Muscle of leg (tissue), 11 donors: ENCODE data around the gene STK11. TPM values are rescaled to one million over a fixed set of nuclear protein-coding genes. Genes with fewer than 3 reads are reported as not detected.
A peak's percentile ranks its signal among the peaks of the same experiment; 100 is the strongest.
"Not testable (repeated sequence)": the region's sequence is repeated elsewhere in the genome, so short reads cannot be mapped to it uniquely, and the experiment has no call there.

ENCODE experiments used
- DNase-seq: peaks from one replicate; pipeline ENCODE4 v3.0.0; 2013
- H3K27ac ChIP-seq: one replicate; pipeline ENCODE4 v1.5.1; 2013; ENCODE audit warnings: mild to moderate bottlenecking, low read length, control low read depth
- H3K27me3 ChIP-seq: one replicate; pipeline ENCODE4 v1.6.1; 2013; ENCODE audit warnings: low read length; ENCODE audit not compliant: control insufficient read depth, insufficient read depth
- H3K36me3 ChIP-seq: one replicate; pipeline ENCODE4 v1.6.1; 2013; ENCODE audit warnings: low read length; ENCODE audit not compliant: control insufficient read depth, insufficient read depth
- H3K4me1 ChIP-seq: one replicate; pipeline ENCODE4 v1.6.1; 2013; ENCODE audit warnings: low read length; ENCODE audit not compliant: control insufficient read depth, insufficient read depth
- H3K4me3 ChIP-seq: one replicate; pipeline ENCODE4 v1.5.1; 2013; ENCODE audit warnings: low read length, control low read depth
- H3K9me3 ChIP-seq: replicated peaks from 2 replicates; pipeline ENCODE4 v1.6.1; 2013; ENCODE audit warnings: low read depth, low read length; ENCODE audit not compliant: control insufficient read depth
- WGBS: methylation state at CpG from one replicate; pipeline ENCODE4 v1.1.5; 2013; ENCODE audit warnings: missing lambda C conversion rate; ENCODE audit not compliant: insufficient coverage; 5-methylcytosine and 5-hydroxymethylcytosine counted together
- polyA plus RNA-seq, 8 donors: library from polyadenylated mRNA; unstranded; fragments of 120-200 nt; gene quantifications; one replicate each; pipeline versions ENCODE4 v1.2.1 to v1.2.3, GENCODE V29; 2013; ENCODE audit warnings: inconsistent platforms in 1 of 8, low replicate concordance in 1 of 8; ENCODE audit not compliant: insufficient read length in 8 of 8, insufficient read depth in 1 of 8
- total RNA-seq: library from RNA; stranded (reverse); fragments of 120-200 nt; gene quantifications from one replicate; pipeline ENCODE4 v1.2.4, GENCODE V29; 2013

The STK11 gene
- total and polyA plus RNA-seq, 9 donors, result 45.3 to 59.1 (median 56.6) TPM

DNA sequence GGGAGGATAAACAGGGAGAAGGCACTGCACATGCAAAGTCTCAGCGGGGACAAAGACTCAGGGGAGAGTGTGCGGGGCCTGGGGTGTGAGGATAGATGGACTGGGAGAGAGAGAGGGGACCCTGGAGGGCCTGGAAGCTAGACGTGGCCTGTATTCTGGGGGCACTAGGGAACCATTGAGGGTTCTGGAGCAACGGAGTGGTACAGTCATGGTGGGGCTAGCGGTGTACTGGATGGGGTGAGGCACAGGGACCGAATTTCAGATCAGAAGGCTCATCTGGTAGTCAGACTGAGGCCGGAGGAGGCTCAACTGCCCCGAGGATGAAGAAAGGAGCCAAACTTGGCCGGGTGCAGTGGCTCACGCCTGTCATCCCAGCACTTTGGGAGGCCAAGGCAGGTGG lies 23.5 kb upstream of the STK11 start:
- 82% methylated on average over 10 of the region's 10 CpGs for WGBS
- no peak for DNase-seq
- no peaks in the 10 kb centered on the region for H3K9me3 ChIP-seq
- H3K36me3 ChIP-seq, result no peaks in the 10 kb centered on the region
- no peaks in the 10 kb centered on the region for H3K27me3 ChIP-seq
- peaks cover 8% of the 10 kb centered on the region for H3K4me1 ChIP-seq
- H3K4me3 ChIP-seq, result no peak overlapping the region
- H3K27ac ChIP-seq, result no peak overlapping the region

- WGBS, result 60% methylated on average over 2 of the region's 11 CpGs
- Histone ChIP-seq H3K27ac (no peak overlapping the region), H3K4me1 (peaks cover 8% of the 10 kb centered on the region), H3K36me3 (no peaks in the 10 kb centered on the region), H3K9me3 (no peaks in the 10 kb centered on the region), H3K27me3 (no peaks in the 10 kb centered on the region), H3K4me3 (no peak overlapping the region)
- DNase-seq, result no peak
These were observed 22.9 kb upstream of the STK11 start for GRCh38 chr19:1182727-1183126.

DNA sequence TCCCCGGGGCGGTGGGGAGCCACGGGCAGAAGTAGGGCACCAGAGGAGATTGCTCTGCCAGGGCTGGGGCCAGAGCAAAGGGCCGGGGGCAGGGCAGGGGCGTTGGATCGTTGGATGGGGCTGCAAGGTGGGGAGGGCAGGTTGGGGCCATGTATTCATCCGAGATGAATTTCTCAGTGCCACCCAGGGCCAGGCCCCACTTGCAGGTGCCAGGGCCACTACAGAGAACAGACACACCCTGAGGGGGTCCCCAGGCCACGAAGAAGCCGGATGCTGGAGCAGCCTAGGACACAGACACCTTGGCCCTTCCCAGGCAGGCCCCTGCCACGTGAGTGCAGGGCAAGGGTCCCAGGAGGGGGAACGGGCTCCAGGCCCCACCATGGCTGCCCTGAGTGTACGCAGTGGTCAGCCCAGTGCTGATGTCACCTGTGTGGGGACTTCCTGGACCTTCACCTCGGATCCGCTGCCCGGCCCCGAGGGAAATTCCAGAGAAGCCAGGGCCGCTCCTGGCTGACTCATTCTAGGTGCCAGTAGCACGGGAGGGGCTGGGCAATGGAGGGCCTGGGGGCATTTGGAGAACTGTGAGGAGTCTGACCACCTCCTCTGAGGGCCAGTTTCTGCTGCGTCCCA lies 21.9 kb upstream of the STK11 start:
- no peak for DNase-seq
- H3K27ac ChIP-seq, result no peak overlapping the region
- H3K36me3 ChIP-seq, result no peaks in the 10 kb centered on the region
- H3K27me3 ChIP-seq, result no peaks in the 10 kb centered on the region
- H3K9me3 ChIP-seq, result no peaks in the 10 kb centered on the region
- no peak overlapping the region for H3K4me3 ChIP-seq
- WGBS, result 76% methylated on average over 18 of the region's 19 CpGs
- peaks cover 8% of the 10 kb centered on the region for H3K4me1 ChIP-seq

GRCh38 chr19:1189419-1189818 lies 16.2 kb upstream of the STK11 start:
- Histone ChIP-seq H3K4me1 (peaks cover 3% of the 10 kb centered on the region), H3K36me3 (no peaks in the 10 kb centered on the region), H3K4me3 (no peak overlapping the region), H3K27ac (no peak overlapping the region), H3K27me3 (no peaks in the 10 kb centered on the region), H3K9me3 (no peaks in the 10 kb centered on the region)
- no peak for DNase-seq
- WGBS, result 65% methylated on average over 6 of the region's 9 CpGs

GRCh38 chr19:1199531-1199930 lies 6.0 kb upstream of the STK11 start:
- Histone ChIP-seq H3K27ac (no peak overlapping the region), H3K36me3 (no peaks in the 10 kb centered on the region), H3K27me3 (no peaks in the 10 kb centered on the region), H3K4me3 (no peak overlapping the region), H3K9me3 (no peaks in the 10 kb centered on the region), H3K4me1 (no peaks in the 10 kb centered on the region)
- 80% methylated on average over 10 of the region's 10 CpGs for WGBS
- DNase-seq, result no peak

DNA sequence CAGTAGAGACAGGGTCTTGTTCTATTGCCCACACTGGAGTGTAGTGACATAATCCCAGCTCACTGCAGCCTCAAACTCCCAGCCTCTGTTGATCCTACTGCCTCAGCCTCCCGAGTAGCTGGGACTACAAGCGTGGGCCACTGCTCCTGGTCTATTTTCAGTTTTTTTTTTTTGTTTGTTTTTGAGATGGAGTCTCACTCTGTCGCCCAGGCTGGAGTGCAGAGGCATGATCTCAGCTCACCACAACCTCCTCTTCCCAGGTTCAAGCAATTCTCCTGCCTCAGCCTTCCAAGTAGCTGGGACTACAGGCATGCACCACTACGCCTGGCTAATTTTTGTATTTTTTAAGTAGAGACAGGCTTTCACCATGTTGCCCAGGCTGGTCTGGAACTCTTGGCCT lies 5.0 kb upstream of the STK11 start:
- H3K4me1 ChIP-seq, H3K36me3 ChIP-seq, H3K9me3 ChIP-seq, H3K27ac ChIP-seq, H3K27me3 ChIP-seq, DNase-seq, H3K4me3 ChIP-seq: not testable (repeated sequence)
- WGBS, result no CpG with 5 or more reads among the region's 4 CpGs

DNA sequence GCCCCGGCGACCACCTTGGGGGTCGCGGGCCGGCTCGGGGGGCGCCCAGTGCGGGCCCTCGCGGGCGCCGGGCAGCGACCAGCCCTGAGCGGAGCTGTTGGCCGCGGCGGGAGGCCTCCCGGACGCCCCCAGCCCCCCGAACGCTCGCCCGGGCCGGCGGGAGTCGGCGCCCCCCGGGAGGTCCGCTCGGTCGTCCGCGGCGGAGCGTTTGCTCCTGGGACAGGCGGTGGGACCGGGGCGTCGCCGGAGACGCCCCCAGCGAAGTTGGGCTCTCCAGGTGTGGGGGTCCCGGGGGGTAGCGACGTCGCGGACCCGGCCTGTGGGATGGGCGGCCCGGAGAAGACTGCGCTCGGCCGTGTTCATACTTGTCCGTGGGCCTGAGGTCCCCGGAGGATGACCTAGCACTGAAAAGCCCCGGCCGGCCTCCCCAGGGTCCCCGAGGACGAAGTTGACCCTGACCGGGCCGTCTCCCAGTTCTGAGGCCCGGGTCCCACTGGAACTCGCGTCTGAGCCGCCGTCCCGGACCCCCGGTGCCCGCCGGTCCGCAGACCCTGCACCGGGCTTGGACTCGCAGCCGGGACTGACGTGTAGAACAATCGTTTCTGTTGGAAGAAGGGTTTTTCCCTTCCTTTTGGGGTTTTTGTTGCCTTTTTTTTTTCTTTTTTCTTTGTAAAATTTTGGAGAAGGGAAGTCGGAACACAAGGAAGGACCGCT lies 729 bp downstream of the STK11 start:
- Histone ChIP-seq H3K27me3 (no peaks in the 10 kb centered on the region), H3K36me3 (peaks cover 10% of the 10 kb centered on the region), H3K4me3 (peak overlapping the region; percentile 73), H3K9me3 (no peaks in the 10 kb centered on the region), H3K27ac (peak overlapping the region; percentile 76), H3K4me1 (peaks cover 46% of the 10 kb centered on the region)
- under 1% methylated on average over 71 of the region's 78 CpGs for WGBS
- DNase-seq, result no peak

DNA sequence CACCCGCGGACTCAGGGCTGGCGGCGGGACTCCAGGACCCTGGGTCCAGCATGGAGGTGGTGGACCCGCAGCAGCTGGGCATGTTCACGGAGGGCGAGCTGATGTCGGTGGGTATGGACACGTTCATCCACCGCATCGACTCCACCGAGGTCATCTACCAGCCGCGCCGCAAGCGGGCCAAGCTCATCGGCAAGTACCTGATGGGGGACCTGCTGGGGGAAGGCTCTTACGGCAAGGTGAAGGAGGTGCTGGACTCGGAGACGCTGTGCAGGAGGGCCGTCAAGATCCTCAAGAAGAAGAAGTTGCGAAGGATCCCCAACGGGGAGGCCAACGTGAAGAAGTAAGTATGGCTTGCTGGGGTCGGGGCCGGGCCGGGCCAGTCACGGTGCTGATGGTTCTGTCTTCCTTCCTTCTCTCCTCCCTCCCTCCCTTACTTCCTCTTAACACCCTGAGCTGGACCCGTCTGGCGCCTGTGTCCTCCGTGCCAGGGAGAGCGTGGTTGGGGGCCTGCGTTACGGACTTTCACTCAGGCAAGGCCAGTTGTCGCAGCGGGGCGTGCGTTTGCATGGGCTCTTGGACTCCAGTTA lies 1.4 kb downstream of the STK11 start:
- peaks cover 14% of the 10 kb centered on the region for H3K36me3 ChIP-seq
- no peaks in the 10 kb centered on the region for H3K9me3 ChIP-seq
- WGBS, result 3% methylated on average over 34 of the region's 38 CpGs
- no peaks in the 10 kb centered on the region for H3K27me3 ChIP-seq
- no peak for DNase-seq
- peak overlapping the region; percentile 76 for H3K27ac ChIP-seq
- peaks cover 52% of the 10 kb centered on the region for H3K4me1 ChIP-seq
- H3K4me3 ChIP-seq, result peak overlapping the region; percentile 73

DNA sequence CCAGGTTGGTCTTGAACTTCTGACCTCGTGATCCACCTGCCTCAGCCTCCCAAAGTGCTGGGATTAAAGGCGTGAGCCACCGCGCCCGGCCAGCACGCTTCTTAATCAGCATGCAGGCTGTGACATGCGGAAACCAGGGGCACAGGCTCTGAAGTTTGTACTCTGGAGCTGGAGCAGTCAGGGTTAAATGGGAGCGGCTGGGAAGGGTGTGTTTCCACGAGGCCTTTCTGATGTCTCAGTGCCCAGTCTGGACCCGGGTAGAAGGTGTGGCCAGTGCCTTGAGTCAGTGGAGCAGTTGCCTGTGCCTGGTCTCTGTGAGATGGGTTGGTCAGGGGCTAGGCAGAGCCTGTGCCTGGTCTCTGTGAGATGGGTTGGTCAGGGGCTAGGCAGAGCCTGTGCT lies 3.3 kb downstream of the STK11 start:
- not testable (repeated sequence) for H3K9me3 ChIP-seq, H3K4me3 ChIP-seq, H3K27ac ChIP-seq, H3K27me3 ChIP-seq, DNase-seq
- Histone ChIP-seq H3K36me3 (peaks cover 20% of the 10 kb centered on the region), H3K4me1 (peaks cover 65% of the 10 kb centered on the region)
- WGBS, result 78% methylated on average over 9 of the region's 10 CpGs

- Histone ChIP-seq H3K9me3 (no peaks in the 10 kb centered on the region), H3K27me3 (no peaks in the 10 kb centered on the region), H3K36me3 (peaks cover 20% of the 10 kb centered on the region), H3K4me3 (no peak overlapping the region), H3K27ac (no peak overlapping the region), H3K4me1 (peaks cover 75% of the 10 kb centered on the region)
- no peak for DNase-seq
- 89% methylated on average over 1 of the region's 13 CpGs for WGBS
These were observed 4.6 kb downstream of the STK11 start for GRCh38 chr19:1210227-1210538.
